AG09309 (cell line): ENCODE measurements around the gene PHACTR3.

ENCODE experiments used
- DNase-seq: peaks from one replicate; pipeline ENCODE4 v3.0.0-alpha.2; 2010; ENCODE audit warnings: low read depth
- H3K4me3 ChIP-seq: 2 replicates; pipeline ENCODE4 v1.5.1; 2011; ENCODE audit warnings: mild to moderate bottlenecking, low read depth, low read length, moderate library complexity; ENCODE audit not compliant: control insufficient read depth
- TF ChIP-seq, protein P1 (sequence below): IDR thresholded peaks from 2 replicates; pipeline ENCODE4 v1.5.1; 2011; ENCODE audit warnings: mild to moderate bottlenecking, low read depth, low read length, inconsistent platforms; ENCODE audit not compliant: insufficient read depth, control insufficient read depth; ENCODE audit errors: missing control alignments

The PHACTR3 gene

DNA sequence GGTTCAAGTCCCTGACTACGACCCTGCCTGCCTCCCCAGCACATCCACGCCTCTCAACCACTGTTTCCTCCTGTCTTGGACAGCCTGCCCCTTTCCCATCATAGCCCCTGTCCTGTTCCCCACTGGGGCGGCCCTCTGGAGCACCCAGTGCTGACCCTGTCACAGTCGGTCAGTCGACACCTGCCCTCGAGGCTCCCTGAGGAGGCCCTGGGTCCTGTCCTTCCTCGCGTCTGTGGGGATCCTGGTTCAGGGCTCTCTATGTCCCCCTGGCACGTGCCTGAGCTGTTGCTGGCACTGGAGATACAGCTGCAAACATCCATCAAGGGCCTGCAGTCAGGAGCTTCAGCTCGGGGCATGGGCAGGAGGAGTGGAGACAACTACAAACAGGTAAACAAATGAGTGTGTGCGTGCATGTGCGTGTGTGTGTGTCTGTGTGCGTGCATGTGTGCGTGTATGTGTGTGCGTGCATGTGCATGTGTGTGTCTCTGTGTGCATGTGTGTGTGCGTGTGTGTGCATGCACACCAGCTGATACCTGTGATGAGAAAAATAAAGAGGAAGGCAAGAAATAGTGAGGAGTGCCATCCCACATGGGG lies 132.8 kb downstream of the PHACTR3 start:
- no peak for DNase-seq
- TF ChIP-seq, protein P1, sequence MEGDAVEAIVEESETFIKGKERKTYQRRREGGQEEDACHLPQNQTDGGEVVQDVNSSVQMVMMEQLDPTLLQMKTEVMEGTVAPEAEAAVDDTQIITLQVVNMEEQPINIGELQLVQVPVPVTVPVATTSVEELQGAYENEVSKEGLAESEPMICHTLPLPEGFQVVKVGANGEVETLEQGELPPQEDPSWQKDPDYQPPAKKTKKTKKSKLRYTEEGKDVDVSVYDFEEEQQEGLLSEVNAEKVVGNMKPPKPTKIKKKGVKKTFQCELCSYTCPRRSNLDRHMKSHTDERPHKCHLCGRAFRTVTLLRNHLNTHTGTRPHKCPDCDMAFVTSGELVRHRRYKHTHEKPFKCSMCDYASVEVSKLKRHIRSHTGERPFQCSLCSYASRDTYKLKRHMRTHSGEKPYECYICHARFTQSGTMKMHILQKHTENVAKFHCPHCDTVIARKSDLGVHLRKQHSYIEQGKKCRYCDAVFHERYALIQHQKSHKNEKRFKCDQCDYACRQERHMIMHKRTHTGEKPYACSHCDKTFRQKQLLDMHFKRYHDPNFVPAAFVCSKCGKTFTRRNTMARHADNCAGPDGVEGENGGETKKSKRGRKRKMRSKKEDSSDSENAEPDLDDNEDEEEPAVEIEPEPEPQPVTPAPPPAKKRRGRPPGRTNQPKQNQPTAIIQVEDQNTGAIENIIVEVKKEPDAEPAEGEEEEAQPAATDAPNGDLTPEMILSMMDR = no peak
- H3K4me3 ChIP-seq = no peak overlapping the region

DNA sequence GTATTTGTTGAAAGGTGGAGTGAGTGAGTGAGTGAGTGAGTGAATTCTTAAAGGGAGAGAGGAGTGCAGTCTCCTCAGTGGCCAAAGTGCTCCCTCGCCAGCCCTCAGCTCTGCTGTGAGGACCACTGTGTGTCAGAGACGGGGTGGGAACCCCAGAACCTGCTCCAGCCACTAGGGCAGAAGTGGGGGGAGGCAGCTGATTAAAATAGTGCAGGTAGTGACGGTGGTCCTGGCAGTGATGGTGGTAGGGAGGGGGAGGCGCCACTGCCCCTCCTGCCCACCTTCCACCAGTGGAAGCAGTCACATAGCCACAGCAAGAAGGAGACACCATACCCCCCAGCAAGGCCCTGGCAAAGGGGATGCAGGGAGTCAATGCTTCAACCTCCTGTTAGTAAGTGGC lies 133.5 kb downstream of the PHACTR3 start:
- TF ChIP-seq, protein P1 = no peak
- no peak overlapping the region for H3K4me3 ChIP-seq
- no peak for DNase-seq

DNA sequence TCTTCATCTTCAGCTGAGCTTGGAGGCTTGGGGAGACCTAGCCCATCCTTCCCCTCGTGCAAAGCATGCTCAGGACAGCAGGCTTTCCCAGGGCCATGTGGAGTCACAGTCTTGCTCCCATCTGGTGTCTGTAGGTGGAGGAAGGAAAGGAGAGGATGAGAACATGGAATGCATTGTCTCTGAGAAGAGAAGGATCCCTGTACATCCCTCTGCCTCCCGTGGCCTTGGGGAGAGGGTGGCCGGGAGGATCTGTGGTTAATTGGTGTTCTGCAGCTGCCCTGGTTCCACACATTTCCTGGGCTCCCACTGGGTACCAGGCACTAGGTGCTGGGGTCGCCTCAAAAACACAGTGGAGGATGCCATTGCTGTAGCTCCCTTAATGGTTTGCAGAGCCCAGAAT lies 134.5 kb downstream of the PHACTR3 start:
- no peak overlapping the region for H3K4me3 ChIP-seq
- no peak for DNase-seq
- TF ChIP-seq, protein P1 = no peak

DNA sequence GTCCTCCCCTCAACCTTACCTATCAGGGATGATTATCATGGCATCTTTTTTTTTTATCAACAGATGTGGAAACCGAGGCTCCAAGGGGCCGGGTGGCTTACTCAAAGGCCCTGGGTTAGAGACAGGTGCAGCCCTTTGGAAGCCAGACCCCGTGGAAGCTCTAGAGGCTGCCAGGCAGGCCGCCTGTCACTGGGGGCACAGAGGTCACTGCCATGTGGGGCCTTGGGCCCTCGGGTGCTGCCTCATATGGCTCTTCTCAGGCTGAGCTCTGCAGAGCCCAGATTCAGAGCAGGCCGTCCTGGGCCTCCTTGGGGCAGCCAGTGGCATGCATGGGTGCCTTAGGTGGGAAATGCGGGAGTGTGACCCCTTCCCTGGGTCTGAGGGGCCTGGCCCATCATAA lies 136.3 kb downstream of the PHACTR3 start:
- TF ChIP-seq, protein P1 = no peak
- H3K4me3 ChIP-seq = no peak overlapping the region
- DNase-seq = no peak

DNA sequence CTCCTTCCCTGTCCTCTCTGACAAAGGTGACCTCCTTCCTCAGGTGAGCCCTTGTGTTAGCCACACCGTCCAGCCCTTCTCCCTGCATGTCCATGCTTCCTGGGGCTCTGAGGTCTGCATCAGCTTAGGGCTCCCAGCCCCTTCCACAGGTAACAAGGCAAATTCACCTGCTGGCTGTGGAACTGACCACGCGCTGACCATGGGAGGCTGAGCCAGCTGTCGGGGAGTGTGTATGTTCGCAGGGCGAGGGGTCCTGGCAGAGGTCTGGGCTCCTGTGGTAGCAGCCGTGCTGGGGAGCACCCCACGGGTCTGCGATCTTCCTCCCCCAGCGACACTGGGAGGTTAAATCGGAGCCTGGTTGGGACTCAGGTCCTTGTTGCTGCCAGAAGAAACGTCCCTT lies 136.7 kb downstream of the PHACTR3 start:
- no peak overlapping the region for H3K4me3 ChIP-seq
- DNase-seq = no peak
- TF ChIP-seq, protein P1 = no peak

DNA sequence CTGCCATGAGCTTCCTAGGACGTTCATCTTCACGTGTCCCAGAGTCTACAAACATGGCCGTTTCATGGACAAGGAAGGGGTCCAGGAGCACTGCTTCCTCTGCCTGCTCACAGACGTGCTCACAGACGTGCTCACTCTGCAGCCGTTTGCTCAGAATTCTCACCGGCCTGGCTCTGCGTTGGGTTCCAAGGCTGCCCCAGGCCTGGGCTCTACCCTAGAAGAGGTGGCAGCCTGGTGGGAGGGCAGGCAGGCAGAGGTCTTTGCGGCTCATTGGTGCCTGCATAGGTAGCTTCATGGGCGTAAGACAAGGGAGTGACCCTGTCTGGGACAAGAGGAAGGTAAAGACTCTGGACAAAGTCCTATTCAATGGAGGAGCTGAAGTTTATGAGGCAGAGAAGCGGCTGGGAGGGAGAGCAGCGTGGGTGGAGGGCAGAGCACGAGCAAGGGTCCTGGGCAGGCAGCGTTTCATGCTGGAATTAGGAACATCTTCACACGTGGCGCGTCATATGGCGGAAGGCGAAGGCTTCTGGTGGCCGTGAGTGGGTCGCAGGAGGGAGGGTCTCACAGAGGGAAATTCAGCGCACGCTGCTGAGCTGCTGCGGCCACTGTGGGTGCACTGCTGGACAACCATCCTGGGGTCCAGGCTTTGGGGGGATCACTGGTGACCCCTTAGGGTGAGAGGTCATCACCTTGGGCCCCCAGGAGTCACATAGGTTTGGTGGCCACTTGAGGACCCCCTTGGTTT lies 138.2 kb downstream of the PHACTR3 start:
- no peak for DNase-seq
- TF ChIP-seq, protein P1 = no peak
- H3K4me3 ChIP-seq = no peak overlapping the region
